ENCODE results near the gene ARL2BP. TPM values are rescaled to one million over a fixed set of nuclear protein-coding genes. Genes with fewer than 3 reads are reported as not detected.
A peak's percentile ranks its signal among the peaks of the same experiment; 100 is the strongest.

ARL2BP gene
- total and polyA plus RNA-seq, 9 of the 15 experiments (the other 6 are each of a cell fraction or from before 2014, with no cell fraction given) = 16.7 to 41.8 (median 27.2) TPM

GRCh38 chr16:57244767-57245471, at the start of gene ARL2BP (continued):
- TF ChIP-seq ZNF407 (IDR thresholded peaks at IDR 0.05; ENCODE audit: low read depth) = no peak
- no peak for TF ChIP-seq NFXL1 (CRISPR knock-in tag; IDR thresholded peaks at IDR 0.05)
- TF ChIP-seq ZNF699 (CRISPR knock-in tag; IDR thresholded peaks at IDR 0.05; ENCODE audit: insufficient replicate concordance) = no peak
- TF ChIP-seq MXI1 (IDR thresholded peaks at IDR 0.05; ENCODE audit: low read depth, low read length) = peak; percentile 66; the same call in 1 of the 2 replicates
- peak in 1 of 2 experiments; percentile 82; a peak in 3 of 4 replicates for TF ChIP-seq MAZ (CRISPR knock-in tag; conservative IDR thresholded peaks at IDR 0.05 in 1 of 2, IDR thresholded peaks at IDR 0.05 in 1 of 2)
- TF ChIP-seq SP2 (IDR thresholded peaks at IDR 0.05; ENCODE audit: extremely low read depth, low read depth, low read length, poor library complexity, severe bottlenecking) = peak; percentile 29
- TF ChIP-seq ILK (tag; IDR thresholded peaks at IDR 0.05; ENCODE audit: borderline replicate concordance, low read depth) = no peak
- TF ChIP-seq ZNF239 (CRISPR knock-in tag; IDR thresholded peaks at IDR 0.05) = no peak
- TF ChIP-seq ZNF589 (CRISPR knock-in tag; IDR thresholded peaks at IDR 0.05; ENCODE audit: low read depth) = no peak
- no peak for TF ChIP-seq USF2 (CRISPR knock-in tag; IDR thresholded peaks at IDR 0.05)
- TF ChIP-seq COPS2 (conservative IDR thresholded peaks at IDR 0.05) = no peak
- TF ChIP-seq MYNN (IDR thresholded peaks at IDR 0.05) = no peak
- TF ChIP-seq MYNN (CRISPR knock-in tag; IDR thresholded peaks at IDR 0.05) = no peak
- no peak for TF ChIP-seq TRIM24 (IDR thresholded peaks at IDR 0.05)
- peak; percentile 76 for TF ChIP-seq SUPT5H (IDR thresholded peaks at IDR 0.05)
- no peak for TF ChIP-seq NR3C1 (CRISPR knock-in tag; IDR thresholded peaks at IDR 0.05)
- no peak for TF ChIP-seq ZNF282 (CRISPR knock-in tag; IDR thresholded peaks at IDR 0.05)
- no peak for TF ChIP-seq TCF7L2 (IDR thresholded peaks at IDR 0.05; ENCODE audit: low read depth, low read length)

All from K562 (cell line).